ENCODE measurements around the gene POLR2J. TPM values are rescaled to one million over a fixed set of nuclear protein-coding genes. Genes with fewer than 3 reads are reported as not detected.

POLR2J gene
- total RNA-seq, 1 donor from 2014 or later = 20.1 TPM

DNA sequence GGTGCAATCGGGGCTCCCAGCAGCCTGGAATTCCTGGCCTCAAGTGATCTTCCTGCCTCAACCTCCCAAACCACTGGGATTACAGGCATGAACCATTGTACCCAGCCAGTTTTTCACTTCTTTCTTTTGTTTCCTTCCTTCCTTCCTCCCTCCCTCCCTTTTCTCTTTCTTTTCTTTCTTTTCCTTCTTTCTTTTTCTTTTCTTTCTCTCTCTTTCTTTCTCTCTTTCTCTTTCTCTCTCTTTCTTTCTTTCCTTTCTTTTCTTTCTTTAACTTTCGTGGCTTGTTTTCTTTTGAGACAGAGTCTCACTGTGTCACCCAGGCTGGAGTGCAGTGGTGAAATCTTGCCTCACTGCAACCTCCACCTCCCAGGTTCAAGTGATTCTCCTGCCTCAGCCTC is 33.0 kb downstream of the POLR2J start:
- H3K27me3 ChIP-seq = no peaks in the 10 kb centered on the region
- H3K4me3 ChIP-seq = no peak overlapping the region
- H3K36me3 ChIP-seq = peaks cover 0 to 14% of the 10 kb centered on the region in 2 donors
- intact Hi-C loops (cut with DNase I) = no loop called here
- no peak overlapping the region for H3K27ac ChIP-seq
- TF ChIP-seq, protein P1, sequence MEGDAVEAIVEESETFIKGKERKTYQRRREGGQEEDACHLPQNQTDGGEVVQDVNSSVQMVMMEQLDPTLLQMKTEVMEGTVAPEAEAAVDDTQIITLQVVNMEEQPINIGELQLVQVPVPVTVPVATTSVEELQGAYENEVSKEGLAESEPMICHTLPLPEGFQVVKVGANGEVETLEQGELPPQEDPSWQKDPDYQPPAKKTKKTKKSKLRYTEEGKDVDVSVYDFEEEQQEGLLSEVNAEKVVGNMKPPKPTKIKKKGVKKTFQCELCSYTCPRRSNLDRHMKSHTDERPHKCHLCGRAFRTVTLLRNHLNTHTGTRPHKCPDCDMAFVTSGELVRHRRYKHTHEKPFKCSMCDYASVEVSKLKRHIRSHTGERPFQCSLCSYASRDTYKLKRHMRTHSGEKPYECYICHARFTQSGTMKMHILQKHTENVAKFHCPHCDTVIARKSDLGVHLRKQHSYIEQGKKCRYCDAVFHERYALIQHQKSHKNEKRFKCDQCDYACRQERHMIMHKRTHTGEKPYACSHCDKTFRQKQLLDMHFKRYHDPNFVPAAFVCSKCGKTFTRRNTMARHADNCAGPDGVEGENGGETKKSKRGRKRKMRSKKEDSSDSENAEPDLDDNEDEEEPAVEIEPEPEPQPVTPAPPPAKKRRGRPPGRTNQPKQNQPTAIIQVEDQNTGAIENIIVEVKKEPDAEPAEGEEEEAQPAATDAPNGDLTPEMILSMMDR (IDR thresholded peaks at IDR 0.05) = no peak
- TF ChIP-seq POLR2A (IDR thresholded peaks at IDR 0.05) (no peak), POLR2AphosphoS5 (IDR thresholded peaks at IDR 0.05; ENCODE audit: insufficient read depth in 1 of 2, low read depth in 1 of 2) (no peak)
- no peak for DNase-seq (ENCODE audit: extremely low spot score in 2 of 2)
- no peaks in the 10 kb centered on the region for H3K9me3 ChIP-seq
- no peaks in the 10 kb centered on the region for H3K4me1 ChIP-seq

DNA sequence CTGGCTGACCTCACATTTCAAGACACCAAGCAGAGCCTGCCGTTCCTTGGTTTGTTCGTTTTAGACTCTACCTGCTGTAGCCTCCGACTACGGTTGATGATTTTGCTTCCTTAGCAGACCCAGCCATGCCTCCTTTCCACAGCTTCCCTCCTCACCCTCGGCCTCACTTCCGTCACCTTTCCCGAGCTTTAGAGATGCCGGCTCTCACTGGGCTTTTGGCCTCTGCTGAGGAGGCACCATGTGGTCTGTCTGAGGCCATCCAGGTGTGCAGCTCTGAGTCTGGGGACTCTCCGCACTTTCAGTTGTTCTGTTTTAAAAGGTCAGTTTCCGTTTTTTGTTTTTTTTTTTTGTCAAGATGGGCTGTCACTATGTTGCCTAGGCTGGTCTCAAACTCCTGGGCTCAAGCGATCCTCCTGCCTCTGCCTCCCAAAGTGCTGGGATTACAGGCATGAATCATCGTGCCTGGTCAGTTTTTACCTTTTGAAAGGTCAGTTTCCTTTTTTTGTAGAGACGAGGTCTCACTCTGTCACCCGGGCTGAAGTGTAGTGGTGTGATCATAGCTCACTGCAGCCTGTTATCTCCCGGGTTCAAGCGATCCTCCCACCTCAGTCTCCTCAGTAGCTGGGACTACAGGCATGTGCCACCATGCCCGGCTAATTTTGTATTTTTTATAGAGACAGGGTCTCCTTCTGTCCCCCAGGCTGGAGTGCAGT is 33.6 kb downstream of the POLR2J start:
- Histone ChIP-seq H3K27me3 (no peaks in the 10 kb centered on the region), H3K4me3 (no peak overlapping the region), H3K36me3 (peaks cover 0 to 14% of the 10 kb centered on the region in 2 donors), H3K4me1 (peaks cover 3% of the 10 kb centered on the region), H3K9me3 (no peaks in the 10 kb centered on the region), H3K27ac (no peak overlapping the region)
- DNase-seq (ENCODE audit: extremely low spot score in 2 of 2) = no peak
- TF ChIP-seq POLR2AphosphoS5 (IDR thresholded peaks at IDR 0.05; ENCODE audit: insufficient read depth in 1 of 2, low read depth in 1 of 2) = no peak
- TF ChIP-seq, protein P1 (IDR thresholded peaks at IDR 0.05) = no peak
- no peak for TF ChIP-seq POLR2A (IDR thresholded peaks at IDR 0.05)
- intact Hi-C loops (cut with DNase I) = no loop called here

DNA sequence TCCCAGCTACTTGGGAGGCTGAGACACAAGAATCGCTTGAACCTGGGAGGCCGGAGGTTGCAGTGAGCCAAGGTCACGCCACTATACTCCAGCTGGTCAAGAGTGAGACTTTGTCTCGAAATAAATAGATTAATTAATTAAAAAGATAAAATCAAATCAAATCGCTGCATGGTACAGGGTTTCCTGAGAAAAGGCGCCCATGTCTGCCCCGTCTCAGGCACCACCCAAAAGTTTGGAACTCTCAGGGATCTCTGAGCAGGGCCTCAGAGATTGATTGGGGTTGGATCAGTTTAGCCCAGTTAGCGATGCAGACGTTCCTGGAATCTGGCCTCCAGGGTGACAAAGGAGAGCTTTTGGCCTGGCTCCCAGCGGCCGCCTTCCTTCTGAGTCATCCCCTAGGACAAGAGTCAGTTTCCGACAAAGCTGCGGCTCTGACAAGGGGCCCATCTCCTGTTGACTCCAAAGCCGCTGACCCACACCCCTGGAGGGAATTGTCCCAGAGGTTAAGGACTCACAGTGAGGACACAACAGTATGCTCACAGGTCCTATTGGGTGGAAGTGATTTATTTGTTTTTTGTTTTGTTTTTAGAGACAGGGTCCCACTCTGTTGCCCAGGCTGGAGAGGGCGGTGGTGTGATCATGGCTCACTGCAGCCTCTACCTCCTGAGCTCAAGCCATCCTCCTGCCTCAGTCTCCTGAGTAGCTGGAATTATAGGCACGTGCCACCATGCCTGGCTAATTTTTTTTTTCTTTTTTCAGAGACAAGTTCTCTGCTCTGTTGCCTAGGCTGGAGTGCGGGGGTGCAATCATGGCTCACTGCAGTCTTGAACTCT is 38.5 kb downstream of the POLR2J start:
- intact Hi-C loops (cut with DNase I) = no loop called here
- Histone ChIP-seq H3K4me1 (peaks cover 8% of the 10 kb centered on the region), H3K36me3 (peaks cover 0 to 4% of the 10 kb centered on the region in 2 donors), H3K27ac (no peak overlapping the region), H3K27me3 (no peaks in the 10 kb centered on the region), H3K4me3 (no peak overlapping the region), H3K9me3 (no peaks in the 10 kb centered on the region)
- TF ChIP-seq POLR2A (IDR thresholded peaks at IDR 0.05) (no peak), POLR2AphosphoS5 (IDR thresholded peaks at IDR 0.05; ENCODE audit: insufficient read depth in 1 of 2, low read depth in 1 of 2) (no peak)
- TF ChIP-seq, protein P1 (IDR thresholded peaks at IDR 0.05) = no peak
- DNase-seq (ENCODE audit: extremely low spot score in 2 of 2) = no peak

DNA sequence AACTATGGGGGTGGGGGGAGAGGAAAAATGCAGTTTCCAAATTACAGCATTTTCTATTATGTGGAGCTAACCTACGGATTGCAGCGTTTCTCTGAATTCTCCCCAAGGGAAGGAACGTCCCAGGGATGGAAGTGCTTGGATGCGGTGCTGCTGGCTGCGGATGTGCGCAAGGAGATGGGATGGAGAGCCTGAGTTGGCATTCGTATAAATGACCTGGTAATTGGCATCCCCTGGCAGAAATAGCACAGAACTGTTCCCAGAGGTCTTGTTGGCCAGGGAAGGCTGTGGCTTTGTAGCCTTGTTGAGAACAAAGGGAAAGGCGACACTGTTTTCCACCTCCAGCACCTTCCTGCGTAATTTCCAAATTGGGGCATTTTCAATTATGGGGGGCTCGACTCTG is 42.6 kb downstream of the POLR2J start:
- no peaks in the 10 kb centered on the region for H3K9me3 ChIP-seq

More for the DNA sequence above, 42.6 kb downstream of the POLR2J start:
- H3K27ac ChIP-seq = no peak overlapping the region
- DNase-seq (ENCODE audit: extremely low spot score in 2 of 2) = no peak
- H3K4me3 ChIP-seq = no peak overlapping the region
- intact Hi-C loops (cut with DNase I) = no loop called here
- H3K36me3 ChIP-seq = no peaks in the 10 kb centered on the region
- H3K27me3 ChIP-seq = no peaks in the 10 kb centered on the region
- TF ChIP-seq POLR2AphosphoS5 (IDR thresholded peaks at IDR 0.05; ENCODE audit: insufficient read depth in 1 of 2, low read depth in 1 of 2) = no peak
- TF ChIP-seq, protein P1 (IDR thresholded peaks at IDR 0.05) = no peak
- TF ChIP-seq POLR2A (IDR thresholded peaks at IDR 0.05) = no peak
- peaks cover 42% of the 10 kb centered on the region for H3K4me1 ChIP-seq

Measured in vagina (tissue), 2 donors.